Upper lobe of right lung (tissue), 1 donor: ENCODE data around the gene PTPN11. TPM values are rescaled to one million over a fixed set of nuclear protein-coding genes. Genes with fewer than 3 reads are reported as not detected.
A peak's percentile ranks its signal among the peaks of the same experiment; 100 is the strongest.
"Not testable (repeated sequence)": the region's sequence is repeated elsewhere in the genome, so short reads cannot be mapped to it uniquely, and the experiment has no call there.

Source experiments
- ATAC-seq: fragments of 200-7000 bp; cut with Tn5 transposase; one replicate; pipeline ENCODE4 v1.9.1; 2020; ENCODE audit warnings: mild to moderate bottlenecking, moderate library complexity
- DNase-seq: peaks from one replicate; pipeline ENCODE4 v3.0.0-alpha.2; 2020
- H3K27ac ChIP-seq: fragments of 200-600 bp; one replicate; pipeline ENCODE4 v1.8.0; 2022
- H3K27me3 ChIP-seq: fragments of 200-600 bp; one replicate; pipeline ENCODE4 v1.8.0; 2022; ENCODE audit warnings: mild to moderate bottlenecking
- H3K36me3 ChIP-seq: fragments of 200-600 bp; one replicate; pipeline ENCODE4 v1.8.0; 2022
- H3K4me1 ChIP-seq: fragments of 200-600 bp; one replicate; pipeline ENCODE4 v1.8.0; 2022
- H3K4me3 ChIP-seq: fragments of 200-600 bp; one replicate; pipeline ENCODE4 v1.8.0; 2022; ENCODE audit warnings: mild to moderate bottlenecking
- H3K9me3 ChIP-seq: fragments of 200-600 bp; one replicate; pipeline ENCODE4 v1.8.0; 2022
- intact Hi-C: fragments of 100-400 bp; cut with DNase I; formaldehyde crosslinking; loops from one replicate; pipeline ENCODE4 v1.11.0; 2022
- total RNA-seq: library from RNA; stranded (reverse); fragmentation: NEBNext Ultra II Directional; extraction: Animal tissue kit (Norgen Biotek cat#: 25700); gene quantifications from one replicate; pipeline ENCODE4 v1.2.1, GENCODE V29; 2021
- TF ChIP-seq, protein P1 (sequence below): fragments of 200-600 bp; IDR thresholded peaks from one replicate; pipeline ENCODE4 v1.8.0; 2022; ENCODE audit warnings: antibody characterized with exemption
- donor health status: DM: no; HTN: yes; CAD: no; lungs with severe emphysema.

PTPN11 gene
- total RNA-seq, 1 donor from 2014 or later, result 98.7 TPM

GRCh38 chr12:112389228-112389627 lies 29.5 kb upstream of the PTPN11 start:
- Histone ChIP-seq H3K36me3 (no peaks in the 10 kb centered on the region), H3K4me1 (peaks cover 4% of the 10 kb centered on the region), H3K27me3 (no peaks in the 10 kb centered on the region), H3K9me3 (no peaks in the 10 kb centered on the region), H3K27ac (no peak overlapping the region), H3K4me3 (no peak overlapping the region)
- TF ChIP-seq, protein P1, sequence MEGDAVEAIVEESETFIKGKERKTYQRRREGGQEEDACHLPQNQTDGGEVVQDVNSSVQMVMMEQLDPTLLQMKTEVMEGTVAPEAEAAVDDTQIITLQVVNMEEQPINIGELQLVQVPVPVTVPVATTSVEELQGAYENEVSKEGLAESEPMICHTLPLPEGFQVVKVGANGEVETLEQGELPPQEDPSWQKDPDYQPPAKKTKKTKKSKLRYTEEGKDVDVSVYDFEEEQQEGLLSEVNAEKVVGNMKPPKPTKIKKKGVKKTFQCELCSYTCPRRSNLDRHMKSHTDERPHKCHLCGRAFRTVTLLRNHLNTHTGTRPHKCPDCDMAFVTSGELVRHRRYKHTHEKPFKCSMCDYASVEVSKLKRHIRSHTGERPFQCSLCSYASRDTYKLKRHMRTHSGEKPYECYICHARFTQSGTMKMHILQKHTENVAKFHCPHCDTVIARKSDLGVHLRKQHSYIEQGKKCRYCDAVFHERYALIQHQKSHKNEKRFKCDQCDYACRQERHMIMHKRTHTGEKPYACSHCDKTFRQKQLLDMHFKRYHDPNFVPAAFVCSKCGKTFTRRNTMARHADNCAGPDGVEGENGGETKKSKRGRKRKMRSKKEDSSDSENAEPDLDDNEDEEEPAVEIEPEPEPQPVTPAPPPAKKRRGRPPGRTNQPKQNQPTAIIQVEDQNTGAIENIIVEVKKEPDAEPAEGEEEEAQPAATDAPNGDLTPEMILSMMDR, result no peak
- DNase-seq (no peak), ATAC-seq (no peak)
- intact Hi-C loops, result loop anchor here (10.0 kb wide), 1 partner anchor 194 kb away; no protein-coding TSS in a partner anchor

DNA sequence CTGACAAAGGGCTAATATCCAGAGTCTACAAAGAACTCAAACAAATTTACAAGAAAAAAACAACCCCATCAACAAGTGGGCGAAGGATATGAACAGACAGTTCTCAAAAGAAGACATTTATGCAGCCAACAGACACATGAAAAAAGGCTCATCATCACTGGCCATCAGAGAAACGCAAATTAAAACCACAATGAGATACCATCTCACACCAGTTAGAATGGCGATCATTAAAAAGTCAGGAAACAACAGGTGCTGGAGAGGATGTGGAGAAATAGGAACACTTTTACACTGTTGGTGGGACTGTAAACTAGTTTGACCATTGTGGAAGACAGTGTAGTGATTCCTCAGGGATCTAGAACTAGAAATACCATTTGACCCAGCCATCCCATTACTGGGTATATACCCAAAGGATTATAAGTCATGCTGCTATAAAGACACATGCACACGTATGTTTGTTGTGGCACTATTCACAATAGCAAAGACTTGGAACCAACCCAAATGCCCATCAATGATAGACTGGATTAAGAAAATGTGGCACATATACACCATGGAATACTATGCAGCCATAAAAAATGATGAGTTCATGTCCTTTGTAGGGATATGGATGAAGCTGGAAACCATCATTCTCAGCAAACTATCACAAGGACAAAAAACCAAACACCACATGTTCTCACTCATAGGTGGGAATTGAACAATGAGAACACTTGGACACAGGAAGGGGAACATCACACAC lies 28.7 kb upstream of the PTPN11 start:
- intact Hi-C loops, result loop anchor here (10.0 kb wide), 1 partner anchor 195 kb away; no protein-coding TSS in a partner anchor
- ATAC-seq, result not testable (repeated sequence)

DNA sequence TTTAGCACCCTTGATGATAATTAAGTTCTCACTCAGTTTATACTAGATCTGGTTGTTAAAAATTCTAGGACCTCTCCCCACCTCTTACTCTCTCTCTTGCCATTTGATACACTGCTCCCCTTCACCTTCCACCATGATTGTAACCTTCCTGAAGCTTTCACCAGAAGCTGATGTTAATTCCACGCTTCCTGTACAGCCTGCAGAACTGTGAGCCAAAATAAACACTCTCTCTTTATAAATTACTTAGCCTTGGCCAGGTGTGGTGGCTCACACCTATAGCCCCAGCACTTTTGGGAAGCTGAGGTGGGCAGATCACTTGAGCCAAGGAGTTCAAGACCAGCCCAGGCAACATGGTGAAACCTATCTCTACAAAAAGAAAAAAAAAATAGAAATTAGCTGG lies 25.4 kb upstream of the PTPN11 start:
- H3K4me1 ChIP-seq, result no peaks in the 10 kb centered on the region
- no peaks in the 10 kb centered on the region for H3K27me3 ChIP-seq
- H3K27ac ChIP-seq, result no peak overlapping the region
- H3K9me3 ChIP-seq, result no peaks in the 10 kb centered on the region
- DNase-seq (no peak), ATAC-seq (no peak)
- no peaks in the 10 kb centered on the region for H3K36me3 ChIP-seq
- TF ChIP-seq, protein P1, result no peak
- intact Hi-C loops, result no loop called here
- no peak overlapping the region for H3K4me3 ChIP-seq

More for the DNA sequence above, 28.7 kb upstream of the PTPN11 start:
- H3K36me3 ChIP-seq, H3K4me1 ChIP-seq, H3K9me3 ChIP-seq, H3K27ac ChIP-seq, DNase-seq, H3K27me3 ChIP-seq, H3K4me3 ChIP-seq: not testable (repeated sequence)

DNA sequence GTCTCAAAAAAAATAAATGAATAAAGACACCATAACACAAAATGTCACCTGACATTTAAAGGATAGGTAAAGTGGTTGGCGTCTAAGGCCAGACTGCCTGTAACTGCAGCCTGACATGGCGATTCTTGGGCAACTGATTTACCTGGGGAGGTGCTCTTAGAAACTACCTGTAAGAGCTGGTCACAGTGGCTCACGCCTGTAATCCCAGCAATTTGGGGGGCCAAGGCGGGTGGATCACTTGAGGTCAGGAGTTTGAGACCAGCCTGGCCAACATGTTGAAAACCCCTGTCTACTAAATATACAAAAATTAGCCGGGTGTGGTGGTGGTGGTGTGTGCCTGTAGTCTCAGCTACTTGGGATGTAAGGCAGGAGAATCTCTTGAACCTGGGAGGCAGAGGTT lies 17.7 kb upstream of the PTPN11 start:
- Histone ChIP-seq H3K9me3 (no peaks in the 10 kb centered on the region), H3K4me3 (no peak overlapping the region), H3K4me1 (no peaks in the 10 kb centered on the region), H3K27me3 (no peaks in the 10 kb centered on the region), H3K36me3 (peaks cover 23% of the 10 kb centered on the region), H3K27ac (no peak overlapping the region)
- DNase-seq (peak; percentile 25), ATAC-seq (no peak)
- TF ChIP-seq, protein P1, result no peak
- intact Hi-C loops, result no loop called here

DNA sequence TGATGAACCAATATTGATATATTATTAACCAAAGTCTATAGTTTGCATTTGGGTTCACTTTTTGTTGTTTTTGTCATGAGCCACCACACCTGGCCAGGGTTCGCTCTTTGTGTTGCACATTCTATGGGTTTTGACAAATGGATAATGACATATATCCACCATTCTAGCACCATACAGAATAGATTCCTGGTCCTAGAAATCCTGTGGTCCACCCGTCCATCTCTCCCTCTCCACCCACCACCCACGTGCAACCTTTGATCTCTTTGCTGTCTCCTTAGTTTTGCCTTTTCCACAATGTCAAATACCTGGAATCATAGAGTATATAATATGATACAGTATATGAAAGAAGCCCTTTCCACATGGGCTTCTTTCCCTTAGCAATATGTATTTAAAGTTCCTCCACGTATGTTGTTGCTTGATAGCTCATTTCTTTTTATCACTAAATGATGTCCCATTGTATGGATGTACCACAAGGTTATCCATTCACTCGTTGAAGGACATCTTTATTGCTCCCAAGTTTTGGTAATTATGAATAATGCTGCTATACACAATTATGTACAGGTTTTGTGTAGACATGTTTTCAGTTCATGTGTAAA lies 16.7 kb upstream of the PTPN11 start:
- Histone ChIP-seq H3K9me3 (no peaks in the 10 kb centered on the region), H3K27ac (no peak overlapping the region), H3K27me3 (no peaks in the 10 kb centered on the region), H3K4me1 (peaks cover 2% of the 10 kb centered on the region), H3K36me3 (peaks cover 32% of the 10 kb centered on the region), H3K4me3 (no peak overlapping the region)
- no peak for DNase-seq
- no peak for ATAC-seq
- intact Hi-C loops, result no loop called here
- TF ChIP-seq, protein P1, result no peak
